GM19455 (cell line): ENCODE data around the gene TAL2.
A peak's percentile ranks its signal among the peaks of the same experiment; 100 is the strongest.

Experiments
- ATAC-seq: cut with Tn5 transposase; IDR thresholded peaks from one replicate; pipeline ENCODE4 v1.9.1; 2021; ENCODE audit not compliant: unreplicated experiment

Gene TAL2

DNA sequence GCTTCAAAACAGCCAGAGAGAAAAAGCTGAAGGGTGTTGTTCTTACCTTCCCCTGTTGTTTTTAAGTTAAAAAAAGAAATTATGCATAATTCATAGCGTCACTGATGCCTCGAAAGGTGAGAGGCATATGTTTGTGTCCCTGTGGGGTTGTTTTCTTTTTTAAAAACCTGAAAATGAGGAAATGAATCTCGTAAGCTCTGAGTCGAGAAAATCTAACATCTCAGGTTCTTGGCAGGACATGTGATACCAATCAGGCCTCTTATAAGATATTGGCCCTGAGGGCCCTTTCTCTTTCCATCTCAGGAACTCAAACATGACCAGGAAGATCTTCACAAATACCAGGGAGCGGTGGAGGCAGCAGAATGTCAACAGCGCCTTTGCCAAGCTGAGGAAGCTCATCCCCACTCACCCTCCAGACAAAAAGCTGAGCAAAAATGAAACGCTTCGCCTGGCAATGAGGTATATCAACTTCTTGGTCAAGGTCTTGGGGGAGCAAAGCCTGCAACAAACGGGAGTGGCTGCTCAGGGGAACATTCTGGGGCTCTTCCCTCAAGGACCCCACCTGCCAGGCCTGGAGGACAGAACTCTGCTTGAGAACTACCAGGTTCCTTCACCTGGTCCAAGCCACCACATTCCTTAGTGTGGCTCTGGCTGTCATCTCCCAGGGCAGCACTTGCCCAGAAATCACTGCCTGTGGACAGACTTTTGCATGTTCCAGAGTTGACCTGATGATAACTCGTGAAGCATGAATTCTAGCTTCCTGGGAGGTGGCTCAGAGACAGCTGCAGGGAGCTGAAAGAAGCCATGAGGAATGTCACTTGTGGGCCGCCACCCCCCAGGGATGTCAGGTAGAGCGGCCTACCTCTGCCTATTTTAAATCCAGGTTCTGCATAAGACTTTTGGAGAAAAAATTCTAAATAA lies at the start of gene TAL2:
Gene TAL2, plus strand, starts transcription at position 274 of the 921 bp plus-strand sequence. Its CDS starts 40 bp downstream, at position 314.
- peak; percentile 83 for ATAC-seq

DNA sequence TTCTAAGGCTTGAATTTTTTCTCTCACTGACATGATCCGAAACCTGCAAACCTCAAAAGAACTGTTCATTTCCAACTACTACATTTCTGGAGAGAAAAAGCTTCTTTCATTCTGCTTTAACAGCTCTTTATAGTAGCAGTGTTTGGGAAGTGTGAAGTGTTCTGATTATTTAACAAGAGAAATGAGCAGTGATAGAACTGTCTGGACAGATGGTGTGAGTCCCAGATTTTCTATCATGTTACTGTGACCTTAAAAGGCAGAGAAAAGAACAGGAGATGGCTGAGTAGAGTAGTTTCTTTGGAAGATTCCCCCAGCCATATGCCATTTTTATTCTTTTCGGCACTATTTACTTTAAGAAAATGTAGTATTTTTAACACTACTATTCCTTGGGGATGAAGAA lies 41.3 kb upstream of the TAL2 start:
- no peak for ATAC-seq

DNA sequence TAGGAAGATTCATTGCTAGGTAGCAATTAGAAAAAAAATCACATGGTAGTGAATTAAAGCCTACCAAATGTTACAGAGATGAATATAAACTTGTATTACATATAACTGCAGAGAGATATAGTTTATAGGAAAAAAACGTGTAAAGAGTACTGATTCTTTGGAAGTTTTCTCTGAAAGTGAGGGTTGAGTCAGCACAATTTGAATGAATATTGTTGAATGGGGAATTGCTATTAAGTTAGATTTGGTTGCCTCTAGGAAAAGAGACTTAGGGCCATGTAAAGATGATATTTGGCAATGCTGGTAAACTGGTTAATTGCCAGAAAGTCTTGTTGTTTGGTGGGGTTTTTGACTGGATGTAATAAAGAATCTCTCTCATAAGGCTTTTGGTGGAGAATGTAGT lies 37.2 kb upstream of the TAL2 start:
- no peak for ATAC-seq

DNA sequence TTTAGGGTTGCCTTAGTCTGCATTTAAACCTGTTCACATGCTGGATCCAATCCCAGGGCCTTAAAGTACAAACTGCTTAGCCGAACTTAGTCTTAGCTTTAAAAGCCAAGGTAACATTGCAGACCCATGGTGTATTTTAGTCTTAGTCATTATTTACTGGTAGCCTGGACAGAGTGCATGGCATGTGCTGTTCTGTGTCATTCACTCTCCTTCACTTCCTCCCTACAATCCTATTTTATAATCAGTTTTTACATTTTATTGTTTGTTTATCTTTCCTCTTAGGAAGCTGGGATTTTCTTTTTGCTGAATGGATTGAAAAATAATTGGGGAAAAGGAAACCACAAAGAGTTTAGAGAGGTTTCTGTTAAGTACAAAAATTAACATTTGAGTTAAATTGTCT lies 29.4 kb upstream of the TAL2 start:
- ATAC-seq, result no peak

DNA sequence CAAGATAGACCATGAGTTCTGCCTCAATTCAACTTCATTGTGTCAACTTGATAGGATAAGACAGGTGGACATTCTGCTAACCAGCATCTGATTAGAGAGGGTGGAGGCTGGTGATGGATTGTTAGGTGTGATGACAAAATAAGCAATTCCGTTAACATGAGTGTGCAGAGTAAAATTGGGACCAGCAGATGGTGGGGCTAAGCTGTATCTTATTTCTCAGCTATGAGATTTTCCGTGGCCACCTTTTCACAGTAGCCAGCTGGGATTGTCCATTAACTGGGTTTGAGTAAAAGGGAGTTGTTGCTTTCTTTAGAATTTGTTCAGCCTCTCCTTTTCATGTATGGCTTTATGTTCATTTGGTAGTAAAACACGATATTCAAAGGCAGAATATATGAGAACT lies 28.8 kb upstream of the TAL2 start:
- ATAC-seq, result no peak

DNA sequence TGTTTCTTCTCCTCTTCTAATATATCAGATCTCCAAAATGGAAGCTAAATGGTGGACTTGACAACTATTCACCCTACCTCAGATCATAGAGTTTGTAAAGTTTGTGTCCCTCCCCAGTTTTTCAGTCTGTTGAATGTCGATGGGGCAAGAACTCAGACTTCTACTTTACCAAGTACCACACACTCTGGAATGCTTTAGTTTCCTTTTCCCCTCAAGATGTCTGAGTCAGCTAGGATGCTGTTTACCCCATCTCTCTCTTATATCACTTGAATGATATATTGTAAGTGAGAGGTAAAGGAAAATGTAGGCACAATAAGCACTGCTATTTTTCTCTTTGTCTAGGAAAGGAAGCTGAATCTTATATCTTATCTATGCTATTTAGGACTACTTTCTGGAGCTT lies 25.9 kb upstream of the TAL2 start:
- ATAC-seq, result no peak

DNA sequence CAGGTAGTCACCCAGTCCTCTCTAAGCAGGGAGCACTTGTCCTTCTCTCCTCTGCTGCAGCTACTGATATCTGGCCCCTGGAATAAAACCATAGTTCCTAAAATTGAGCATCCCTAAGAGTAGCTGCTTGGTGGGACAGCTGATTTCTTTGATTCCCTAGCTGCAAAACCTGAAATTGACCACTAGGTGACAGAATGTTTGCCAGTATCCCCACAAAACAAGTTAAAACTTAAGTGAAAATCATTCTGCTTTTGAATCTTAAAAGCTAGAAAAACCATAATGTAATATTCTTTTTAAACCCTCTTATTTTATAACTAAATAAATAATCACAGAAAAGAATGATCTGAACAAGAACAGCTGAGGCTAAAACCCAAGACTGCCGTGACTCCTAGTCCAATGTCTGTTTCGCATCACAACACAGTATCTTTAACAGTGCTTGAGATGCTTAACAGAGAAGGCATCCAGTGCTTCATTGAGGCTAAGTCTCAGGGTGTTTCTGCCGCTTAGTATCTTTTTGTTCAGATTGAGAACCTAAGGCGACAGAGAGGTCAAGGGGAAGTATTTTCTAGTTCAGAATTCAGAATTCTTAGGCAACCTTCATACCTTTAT lies 24.4 kb upstream of the TAL2 start:
- no peak for ATAC-seq

DNA sequence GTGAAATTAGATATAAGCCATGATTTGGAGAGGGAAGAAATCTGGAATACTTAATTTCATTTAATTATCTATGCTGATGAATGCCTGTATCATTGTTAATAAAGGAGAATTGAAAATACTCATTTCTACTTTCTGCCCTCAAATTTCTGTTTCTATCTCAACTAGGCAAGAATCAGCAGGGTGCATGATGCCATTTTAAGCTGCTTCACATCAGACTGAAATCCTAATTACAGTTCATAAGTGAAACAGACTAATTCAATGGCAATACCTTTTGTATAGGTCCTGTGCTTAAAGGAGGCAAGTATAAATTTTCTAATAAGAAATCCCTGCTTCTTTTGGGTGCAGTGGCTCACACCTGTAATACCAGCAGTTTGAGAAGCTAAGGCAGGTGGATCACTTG lies 22.3 kb upstream of the TAL2 start:
- no peak for ATAC-seq

DNA sequence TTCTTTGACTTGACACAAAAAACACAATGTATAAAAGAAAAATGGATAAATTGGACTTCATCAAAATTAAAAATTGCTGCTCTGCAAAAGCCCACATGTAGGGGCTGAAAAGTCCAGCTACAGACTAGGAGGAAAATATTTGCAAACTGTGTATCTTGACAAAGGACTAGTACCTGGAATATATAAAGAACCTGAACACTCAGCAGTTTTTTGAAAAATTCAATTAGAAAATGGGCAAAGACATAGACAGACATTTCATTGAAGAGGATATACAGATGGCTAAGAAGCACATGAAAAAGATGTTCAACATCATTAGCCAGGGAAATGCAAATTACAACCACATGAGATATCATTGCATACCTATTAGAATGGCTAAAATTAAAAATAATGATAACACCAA lies 18.5 kb upstream of the TAL2 start:
- no peak for ATAC-seq

DNA sequence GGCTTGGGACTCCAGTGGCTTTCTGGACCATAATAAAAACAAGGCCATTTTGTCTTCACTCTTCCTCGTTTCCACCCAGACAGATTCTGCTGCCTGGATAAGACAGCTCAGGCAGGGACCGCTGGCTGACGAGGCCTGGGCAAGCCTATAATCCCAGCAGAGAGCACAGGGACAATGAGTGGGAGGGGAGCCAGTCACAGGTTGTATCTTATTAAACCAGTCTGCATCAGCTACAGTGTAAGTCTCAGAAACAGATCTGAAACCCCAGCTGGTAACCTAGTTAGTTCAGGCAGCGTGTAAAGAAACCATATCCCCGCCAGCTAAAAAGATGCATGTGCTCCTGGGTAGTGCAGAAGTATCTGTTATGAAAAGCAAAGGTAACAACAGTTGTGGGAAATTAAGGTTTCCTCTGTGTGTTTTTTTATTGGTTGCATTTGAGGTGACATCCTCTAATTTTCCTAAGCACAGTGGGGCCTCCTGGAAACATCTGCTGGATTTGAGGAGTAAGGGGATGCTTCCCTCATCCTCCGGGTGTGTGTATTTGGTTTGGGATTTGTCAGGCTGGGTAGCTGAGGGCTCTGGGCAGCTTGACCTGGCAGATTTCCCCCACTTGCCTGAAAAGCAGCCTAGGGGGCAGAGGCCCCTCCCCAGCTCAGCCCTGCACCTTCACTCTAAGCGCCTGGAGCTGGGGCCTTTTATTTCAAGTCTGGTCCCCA lies 15.2 kb upstream of the TAL2 start:
- no peak for ATAC-seq

DNA sequence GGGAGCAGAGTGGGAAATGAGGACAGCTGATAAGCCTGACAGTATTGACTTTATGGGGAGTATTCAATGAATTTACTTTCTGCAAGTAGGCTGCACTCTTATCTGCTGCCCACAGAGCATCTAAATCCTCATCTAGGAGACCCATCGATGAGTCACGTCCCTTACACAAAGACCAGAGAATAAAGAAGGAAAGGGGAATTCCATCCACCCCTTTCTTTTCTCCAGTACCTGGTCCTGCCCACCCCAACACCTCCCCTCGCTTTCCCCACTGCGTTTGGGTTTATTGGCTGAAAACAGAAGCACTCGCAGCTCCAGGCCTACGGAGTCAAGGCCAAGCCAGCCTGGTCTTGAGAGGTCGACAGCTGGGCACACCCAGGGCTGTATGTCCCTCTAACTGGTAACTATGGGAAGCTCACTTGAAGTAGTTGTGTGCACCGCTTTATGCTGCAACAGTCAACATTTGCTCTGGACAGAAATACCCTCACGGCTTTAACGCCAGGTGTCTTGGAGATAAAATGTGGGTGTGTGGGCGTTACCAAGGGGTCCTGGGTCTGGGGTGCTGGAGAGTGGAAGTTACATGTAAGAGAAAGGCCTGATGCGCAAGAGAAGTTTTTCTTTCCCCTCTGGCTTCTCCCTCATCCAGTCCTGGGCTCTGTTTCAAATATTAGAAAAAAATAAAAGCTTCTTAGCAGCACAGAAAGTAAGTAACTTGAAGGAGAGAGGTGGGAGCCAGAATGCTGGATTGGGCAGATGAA lies 14.5 kb upstream of the TAL2 start:
- ATAC-seq, result no peak

DNA sequence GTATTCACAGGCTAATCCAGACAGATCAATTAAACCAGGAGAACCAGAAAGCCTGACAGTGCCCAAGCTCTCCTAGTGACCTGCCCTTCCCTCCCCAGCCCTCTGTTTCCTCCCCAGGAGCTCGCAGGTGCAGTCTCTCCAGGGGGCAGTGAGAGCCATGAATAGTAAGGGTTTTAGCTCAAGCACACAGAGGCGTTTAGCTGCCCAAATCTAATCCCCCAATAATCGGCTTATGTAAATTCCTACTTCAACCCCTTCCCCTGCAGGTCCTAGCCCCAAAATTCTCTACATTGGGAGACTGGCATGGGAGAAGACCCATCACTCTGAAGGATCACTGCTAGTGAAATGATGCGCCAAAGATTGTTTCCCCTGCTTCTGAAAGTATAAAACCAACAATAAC lies 10.5 kb upstream of the TAL2 start:
- ATAC-seq, result no peak

DNA sequence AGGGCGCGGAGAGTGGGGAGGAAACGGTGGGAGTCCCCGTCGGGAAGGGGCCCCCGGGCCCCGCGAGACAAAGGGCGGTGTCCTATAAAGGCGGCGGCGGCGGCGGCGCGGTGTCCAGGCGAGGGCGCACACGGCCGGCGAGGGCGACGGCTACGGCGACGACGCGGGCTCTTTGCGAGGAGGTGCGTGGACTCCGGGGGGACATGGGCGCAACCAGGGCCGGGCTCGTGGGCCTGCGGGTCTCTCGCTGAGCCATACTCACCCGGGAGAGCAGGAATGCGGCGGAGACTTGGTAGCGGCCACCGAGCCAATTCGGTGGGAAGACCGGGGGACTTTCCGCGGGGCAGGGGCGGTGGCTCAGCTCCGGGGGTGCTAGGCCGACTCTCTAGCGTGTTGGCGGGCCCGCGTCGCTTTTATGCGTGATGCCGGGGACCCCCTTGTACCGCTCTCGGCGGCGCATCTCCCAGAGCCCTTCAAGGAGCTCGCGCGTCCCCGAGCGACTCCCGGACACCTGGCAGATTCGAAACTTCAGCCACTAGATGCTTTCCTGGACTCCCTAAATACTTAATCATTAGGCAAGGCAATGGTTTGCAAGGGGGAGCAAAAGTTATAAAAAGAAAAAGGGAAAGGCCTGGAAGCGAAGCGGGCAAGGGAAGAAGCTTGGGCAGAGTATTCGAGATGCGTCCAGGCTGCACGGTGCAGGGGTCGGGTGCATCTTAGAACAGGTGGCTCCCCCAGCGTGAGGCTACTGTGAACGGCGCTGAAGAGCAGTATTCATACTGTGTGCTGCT lies 5.9 kb upstream of the TAL2 start:
- no peak for ATAC-seq

DNA sequence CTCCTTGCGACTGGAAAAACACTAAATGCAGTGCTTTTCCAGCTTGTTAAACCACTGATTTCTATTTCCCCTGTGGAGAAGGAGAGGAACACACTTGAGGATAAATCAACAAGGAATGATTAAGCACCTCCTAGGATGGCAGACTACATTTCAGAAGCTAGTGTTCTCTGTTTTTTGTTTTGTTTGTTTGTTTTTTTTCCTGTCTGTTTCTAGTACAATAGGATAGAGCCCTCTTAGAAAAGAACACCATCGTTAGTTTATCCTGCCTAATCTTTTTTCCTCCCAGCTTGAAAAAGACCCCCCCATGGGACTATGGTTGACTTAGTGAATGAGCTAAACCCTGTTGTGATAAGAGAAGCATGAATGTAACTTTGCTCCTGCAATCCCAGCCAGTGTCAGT lies 3.9 kb upstream of the TAL2 start:
- no peak for ATAC-seq

DNA sequence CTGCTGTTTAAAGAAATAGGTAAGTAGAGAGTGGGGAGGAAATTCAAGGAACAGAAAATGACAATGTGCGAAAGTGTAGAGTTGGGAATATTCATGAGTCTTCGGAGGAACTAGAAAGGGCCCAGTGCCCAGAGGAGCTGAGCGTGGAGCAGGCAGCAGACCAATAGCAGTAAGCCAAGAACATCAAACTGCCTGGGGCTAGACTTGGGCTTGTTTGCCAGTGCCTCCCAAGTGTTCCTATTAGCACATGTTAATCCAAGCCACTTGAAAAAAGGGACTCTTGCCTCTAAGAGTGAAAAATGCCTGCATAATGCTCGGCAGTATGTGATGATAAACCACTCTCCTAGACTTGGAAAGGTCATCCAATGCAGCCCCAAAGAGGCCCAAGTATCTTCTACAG lies 1.2 kb upstream of the TAL2 start:
- ATAC-seq, result no peak

DNA sequence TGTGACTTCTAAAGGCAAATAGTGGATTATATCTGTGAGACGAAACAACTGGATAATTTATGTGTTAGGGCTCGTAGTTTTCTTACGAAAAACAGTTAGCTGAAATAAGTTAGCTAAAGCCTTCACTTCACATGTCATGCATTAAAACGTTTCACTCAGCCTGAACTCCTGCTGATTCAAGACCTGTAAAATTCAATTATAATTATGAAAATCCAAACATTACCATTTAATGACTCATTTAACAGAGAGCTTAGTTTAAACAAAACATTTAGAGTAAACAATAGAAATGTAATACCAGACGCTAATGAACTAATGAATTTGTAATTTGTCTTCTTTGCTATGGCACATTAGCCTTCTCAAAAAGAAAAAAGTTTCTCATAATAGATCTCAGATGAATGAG lies 1.7 kb downstream of the TAL2 start:
- ATAC-seq, result no peak

DNA sequence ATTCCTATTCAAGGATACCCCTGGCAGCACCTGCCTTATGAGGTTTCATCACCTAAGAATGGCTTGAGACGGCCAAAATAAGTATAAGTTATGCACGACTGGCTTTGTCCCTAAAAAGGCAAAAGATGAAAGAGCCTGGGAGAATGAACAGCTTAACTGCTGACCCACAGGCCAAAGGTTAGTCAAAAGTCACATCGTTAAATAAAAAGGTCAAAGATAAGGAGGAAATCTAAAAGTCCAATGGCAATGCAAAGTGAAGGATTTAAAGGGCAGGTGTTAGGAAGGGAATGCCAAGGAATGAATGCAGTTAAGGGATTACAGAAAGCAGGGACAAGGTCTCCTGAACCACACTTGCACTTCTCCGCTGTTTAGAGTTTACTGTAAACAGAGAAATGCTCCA lies 5.6 kb downstream of the TAL2 start:
- no peak for ATAC-seq

DNA sequence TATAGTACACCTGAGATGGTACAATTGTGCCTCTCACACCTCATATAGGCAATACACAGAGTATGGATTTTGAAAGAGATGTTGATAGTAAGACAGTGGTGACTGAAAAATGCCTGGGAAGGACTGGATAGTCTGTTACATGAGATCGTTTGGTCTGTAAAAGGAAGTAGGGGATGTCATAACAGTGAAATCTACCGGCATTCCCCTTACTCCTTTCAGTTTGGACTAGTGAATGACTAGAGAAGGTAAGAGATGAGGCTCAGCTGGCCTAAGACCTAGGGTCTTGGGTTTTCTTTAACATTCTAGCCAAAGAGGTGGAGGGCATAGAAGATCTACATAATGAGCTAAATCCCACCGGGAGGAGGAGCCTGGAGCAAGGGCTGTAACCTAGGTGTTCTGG lies 8.1 kb downstream of the TAL2 start:
- ATAC-seq, result no peak

DNA sequence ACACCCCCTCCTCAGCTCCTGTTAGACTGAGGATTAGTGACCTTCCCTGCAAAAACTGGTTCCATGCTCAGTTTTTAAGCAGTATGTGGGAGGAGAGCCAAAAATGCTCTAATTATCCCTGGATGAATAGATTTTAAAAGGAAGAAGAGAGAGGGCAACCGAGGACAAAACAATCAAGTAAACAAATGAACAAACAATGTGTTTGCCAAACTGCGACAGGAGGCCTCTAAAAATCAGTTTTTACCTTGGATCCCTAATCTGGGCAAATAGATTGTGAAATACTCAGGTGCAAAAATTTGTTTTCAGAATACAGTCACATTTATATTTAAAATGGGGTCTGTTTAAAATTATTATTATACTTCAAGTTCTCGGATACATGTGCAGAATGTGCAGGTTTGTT lies 8.5 kb downstream of the TAL2 start:
- no peak for ATAC-seq

DNA sequence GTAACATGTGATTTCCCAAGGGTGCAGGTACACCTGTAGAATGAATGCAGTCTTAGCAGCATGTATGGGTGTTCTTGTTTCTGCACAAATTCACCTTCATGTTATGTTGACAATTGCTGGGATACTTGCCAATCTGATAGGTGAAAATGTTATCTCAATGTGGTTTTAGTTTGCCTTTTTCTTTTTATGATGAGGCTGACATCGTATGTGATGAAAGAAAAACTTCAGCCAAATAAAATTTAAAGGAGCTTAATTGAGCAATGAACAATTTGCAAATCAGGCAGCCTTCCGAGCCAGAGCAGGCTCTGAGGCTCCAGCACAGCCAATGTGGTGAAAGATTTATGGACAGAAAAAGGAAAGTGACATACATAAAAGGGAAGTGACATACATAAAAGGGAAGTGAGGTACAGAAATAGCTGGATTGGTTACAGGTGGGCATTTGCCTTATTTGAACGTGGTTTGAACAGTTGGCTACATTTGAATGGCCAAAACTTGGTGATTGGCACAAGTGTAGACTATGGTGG lies 10.5 kb downstream of the TAL2 start:
- no peak for ATAC-seq
